Type B pancreatic cell (in vitro differentiated cells): ENCODE measurements around the gene SDK1. TPM values are rescaled to one million over a fixed set of nuclear protein-coding genes. Genes with fewer than 3 reads are reported as not detected.
A peak's percentile ranks its signal among the peaks of the same experiment; 100 is the strongest.

ENCODE experiments used
- DNase-seq: peaks from one replicate; pipeline ENCODE4 v3.0.0; 2021; ENCODE audit warnings: mixed read lengths; ENCODE audit not compliant: unreplicated experiment; ENCODE audit errors: extremely low spot score
- H3K27ac Mint-ChIP-seq: 2 replicates; pipeline ENCODE4 v1.8.0; 2021; ENCODE audit warnings: mild to moderate bottlenecking, mixed read lengths
- H3K27me3 Mint-ChIP-seq: 2 replicates; pipeline ENCODE4 v1.8.0; 2021; ENCODE audit warnings: mixed read lengths
- H3K36me3 Mint-ChIP-seq: 2 replicates; pipeline ENCODE4 v1.8.0; 2021; ENCODE audit warnings: mixed read lengths
- H3K4me1 Mint-ChIP-seq: one replicate; pipeline ENCODE4 v1.8.0; 2021; ENCODE audit warnings: mixed read lengths; ENCODE audit not compliant: unreplicated experiment
- H3K4me3 Mint-ChIP-seq: 2 replicates; pipeline ENCODE4 v1.8.0; 2021; ENCODE audit warnings: mild to moderate bottlenecking, mixed read lengths
- H3K9me3 Mint-ChIP-seq: 2 replicates; pipeline ENCODE4 v1.8.0; 2021; ENCODE audit warnings: mixed read lengths
- CTCF ChIP-seq: fragments of 200-600 bp; sonication (generic); conservative IDR thresholded peaks from 2 replicates; pipeline ENCODE4 v1.5.0; 2021; ENCODE audit warnings: antibody characterized with exemption, mild to moderate bottlenecking
- total RNA-seq: library from RNA; stranded (reverse); gene quantifications from 2 replicates; pipeline ENCODE4 v1.2.1, GENCODE V29; 2021; ENCODE audit warnings: low replicate concordance

Gene SDK1
- total RNA-seq, 1 donor from 2014 or later: 26.1 TPM

GRCh38 chr7:4208586-4208985 is 907.5 kb downstream of the SDK1 start:
- Mint-ChIP-seq H3K36me3 (peaks cover 14% of the 10 kb centered on the region), H3K9me3 (no peaks in the 10 kb centered on the region), H3K27me3 (peaks cover 3% of the 10 kb centered on the region), H3K4me3 (no peak overlapping the region), H3K27ac (no peak overlapping the region), H3K4me1 (peaks cover 12% of the 10 kb centered on the region)
- DNase-seq: no peak
- no peak for TF ChIP-seq CTCF

GRCh38 chr7:4209126-4209525 is 908.1 kb downstream of the SDK1 start:
- Mint-ChIP-seq H3K4me1 (peaks cover 6% of the 10 kb centered on the region), H3K4me3 (no peak overlapping the region), H3K27ac (no peak overlapping the region), H3K36me3 (peaks cover 14% of the 10 kb centered on the region), H3K27me3 (peaks cover 3% of the 10 kb centered on the region), H3K9me3 (no peaks in the 10 kb centered on the region)
- TF ChIP-seq CTCF: no peak
- DNase-seq: no peak

- Mint-ChIP-seq H3K36me3 (peaks cover 14% of the 10 kb centered on the region), H3K27ac (no peak overlapping the region), H3K4me1 (no peaks in the 10 kb centered on the region), H3K27me3 (peaks cover 3% of the 10 kb centered on the region), H3K9me3 (no peaks in the 10 kb centered on the region), H3K4me3 (no peak overlapping the region)
- no peak for DNase-seq
- TF ChIP-seq CTCF: no peak
These were observed 908.9 kb downstream of the SDK1 start for GRCh38 chr7:4209966-4210365.

- H3K27ac Mint-ChIP-seq: peak overlapping the region; percentile 81
- H3K9me3 Mint-ChIP-seq: no peaks in the 10 kb centered on the region
- DNase-seq: no peak
- H3K36me3 Mint-ChIP-seq: peaks cover 14% of the 10 kb centered on the region
- no peaks in the 10 kb centered on the region for H3K4me1 Mint-ChIP-seq
- TF ChIP-seq CTCF: no peak
- peaks cover 3% of the 10 kb centered on the region for H3K27me3 Mint-ChIP-seq
- no peak overlapping the region for H3K4me3 Mint-ChIP-seq
These were observed 909.8 kb downstream of the SDK1 start for GRCh38 chr7:4210821-4211220.

- no peak for DNase-seq
- Mint-ChIP-seq H3K4me1 (no peaks in the 10 kb centered on the region), H3K36me3 (peaks cover 14% of the 10 kb centered on the region), H3K27ac (peak overlapping the region; percentile 81), H3K9me3 (no peaks in the 10 kb centered on the region), H3K4me3 (peak overlapping the region; percentile 68), H3K27me3 (peaks cover 3% of the 10 kb centered on the region)
- TF ChIP-seq CTCF: no peak
These were observed 910.2 kb downstream of the SDK1 start for GRCh38 chr7:4211261-4211660.

GRCh38 chr7:4212376-4212775 is 911.3 kb downstream of the SDK1 start:
- Mint-ChIP-seq H3K36me3 (peaks cover 14% of the 10 kb centered on the region), H3K27me3 (peaks cover 3% of the 10 kb centered on the region), H3K9me3 (no peaks in the 10 kb centered on the region), H3K4me3 (no peak overlapping the region), H3K4me1 (no peaks in the 10 kb centered on the region), H3K27ac (no peak overlapping the region)
- no peak for TF ChIP-seq CTCF
- no peak for DNase-seq
